NCI-H2081 treated with DMSO at 0.1 percent for 48 hours (cell line): ENCODE results near the gene RHOT1.
A peak's percentile ranks its signal among the peaks of the same experiment; 100 is the strongest.
"Not testable (repeated sequence)": the region's sequence is repeated elsewhere in the genome, so short reads cannot be mapped to it uniquely, and the experiment has no call there.

Experiments used
- DNase-seq: peaks from one replicate; lab custom pipeline; 2025; lab: John Stamatoyannopoulos, UW

The RHOT1 gene

DNA sequence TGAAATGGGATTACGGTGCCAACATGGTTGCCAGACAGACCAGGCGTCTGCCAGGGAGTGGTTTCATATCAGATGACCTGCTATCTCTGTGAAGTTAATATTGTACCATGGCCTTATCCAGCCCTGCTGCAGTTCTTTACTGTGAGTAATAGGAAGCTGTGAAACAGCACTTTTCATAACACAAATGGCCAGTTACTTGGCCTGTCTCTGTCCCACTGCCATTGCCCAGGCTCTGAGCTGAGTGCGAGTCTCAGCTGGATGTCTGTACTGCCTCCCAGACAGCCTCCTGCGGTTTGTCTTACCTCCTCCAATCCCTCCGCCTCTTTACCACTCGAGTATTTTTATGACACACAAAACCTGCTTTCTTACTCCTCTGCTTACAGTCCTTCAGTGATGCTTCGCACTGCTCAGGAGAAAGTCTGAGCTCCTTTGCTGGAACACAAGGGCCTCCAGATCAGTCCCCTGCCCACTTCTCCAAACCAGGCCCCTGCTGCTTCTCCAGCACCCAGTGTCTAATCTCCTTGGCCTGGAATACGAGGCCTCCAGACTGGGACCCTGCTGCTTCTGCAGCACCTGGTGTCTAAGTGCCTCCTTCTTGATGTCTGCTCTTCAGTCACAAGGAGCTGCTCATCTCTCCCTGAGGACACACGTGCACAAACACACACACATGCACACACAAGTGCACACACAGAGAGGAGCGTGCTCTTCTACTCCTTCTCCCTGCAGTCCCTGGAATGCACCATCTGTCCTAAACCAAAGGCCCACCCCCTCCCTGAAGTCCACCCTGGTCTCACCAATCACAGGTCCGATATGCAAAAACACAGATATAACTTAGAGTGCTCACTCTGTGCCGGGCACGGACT lies 17.1 kb upstream of the RHOT1 start:
- no peak for DNase-seq

DNA sequence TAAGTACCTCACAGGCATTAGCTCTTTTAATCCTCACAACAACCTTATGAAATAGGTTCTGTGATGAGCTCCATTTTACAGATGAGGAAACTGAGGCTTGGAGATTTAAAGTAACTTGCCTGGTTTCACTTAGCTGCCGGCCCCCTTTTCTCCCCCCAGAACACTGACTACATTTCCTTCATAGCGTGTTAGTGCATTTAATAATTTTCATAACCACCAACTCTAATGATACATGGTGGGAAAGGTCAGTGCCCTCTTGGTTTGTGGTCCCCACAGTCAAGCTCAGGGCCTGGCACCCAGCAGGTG lies 16.5 kb upstream of the RHOT1 start:
- DNase-seq = no peak

DNA sequence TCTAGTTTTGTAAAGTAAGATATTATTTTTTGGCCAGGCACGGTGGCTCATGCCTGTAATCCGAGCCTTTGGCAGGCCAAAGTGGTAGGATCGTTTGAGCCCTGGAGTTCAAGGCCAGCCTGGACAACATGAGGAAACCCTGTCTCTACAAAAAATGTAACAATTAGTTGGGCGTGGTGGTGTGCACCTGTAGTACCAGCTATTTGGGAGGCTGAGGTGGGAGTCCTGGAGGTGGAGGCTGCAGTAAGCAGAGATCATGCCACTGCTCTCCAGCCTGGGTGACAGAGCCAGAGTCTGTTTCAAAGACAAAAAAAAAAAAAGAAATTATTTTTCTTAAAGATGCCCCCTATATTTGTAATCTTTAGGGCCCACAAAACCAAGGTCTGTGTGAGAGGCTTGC lies 16.0 kb upstream of the RHOT1 start:
- DNase-seq = no peak

DNA sequence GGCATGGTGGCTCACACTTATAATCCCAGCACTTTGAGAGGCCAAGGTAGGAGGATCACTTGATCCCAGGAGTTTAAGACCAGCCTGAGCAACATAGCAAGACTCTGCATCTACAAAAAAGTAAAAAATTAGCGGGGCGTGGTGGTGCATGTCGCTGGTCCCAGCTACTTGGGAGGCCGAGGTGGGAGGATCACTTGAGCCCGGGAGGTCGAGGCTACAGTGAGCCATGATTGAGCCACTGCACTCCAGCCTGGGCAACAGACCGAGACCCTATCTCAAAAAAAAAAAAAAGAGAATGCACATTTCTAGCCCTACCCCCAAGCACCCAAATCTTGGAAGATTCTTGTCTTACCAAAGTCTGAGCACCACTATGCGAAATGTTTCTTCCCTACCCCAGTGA lies 15.6 kb upstream of the RHOT1 start:
- no peak for DNase-seq

DNA sequence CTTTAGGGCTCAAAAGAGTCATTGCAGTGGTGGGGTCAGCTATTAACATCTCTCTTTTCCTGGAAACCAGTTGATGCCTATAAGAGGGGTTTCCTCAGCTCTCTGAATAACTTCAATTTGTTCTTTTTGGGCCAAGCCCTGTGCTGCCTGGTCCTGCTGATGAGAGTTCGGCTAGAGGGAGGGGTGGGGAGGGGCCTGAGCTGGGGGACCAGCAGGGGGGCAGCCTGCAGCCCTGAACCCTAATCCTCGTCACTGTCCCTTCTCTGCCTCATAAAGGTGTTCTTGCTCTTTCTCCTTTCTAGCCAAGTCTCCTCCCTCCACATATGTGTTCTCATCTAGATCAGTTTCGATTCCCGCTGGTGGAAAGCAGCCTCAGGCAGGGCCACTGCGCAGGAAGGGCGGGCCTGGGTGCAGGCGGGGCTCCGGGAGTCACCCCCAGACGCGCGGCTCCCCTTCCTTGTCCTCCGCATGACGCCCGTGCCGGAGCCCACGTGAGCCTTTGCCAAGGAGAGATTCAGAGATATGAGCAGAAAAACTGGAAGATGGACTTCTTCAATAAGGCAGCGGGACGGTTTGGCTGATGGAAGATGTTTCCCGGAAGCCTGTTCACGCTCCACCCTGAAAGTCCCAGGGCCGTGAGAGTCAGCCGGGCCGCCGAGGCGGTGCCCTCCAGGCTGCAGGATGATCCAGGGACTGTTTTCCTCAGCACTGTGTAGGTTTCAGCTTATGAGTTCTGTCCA lies 15.0 kb upstream of the RHOT1 start:
- DNase-seq = peak; percentile 18

DNA sequence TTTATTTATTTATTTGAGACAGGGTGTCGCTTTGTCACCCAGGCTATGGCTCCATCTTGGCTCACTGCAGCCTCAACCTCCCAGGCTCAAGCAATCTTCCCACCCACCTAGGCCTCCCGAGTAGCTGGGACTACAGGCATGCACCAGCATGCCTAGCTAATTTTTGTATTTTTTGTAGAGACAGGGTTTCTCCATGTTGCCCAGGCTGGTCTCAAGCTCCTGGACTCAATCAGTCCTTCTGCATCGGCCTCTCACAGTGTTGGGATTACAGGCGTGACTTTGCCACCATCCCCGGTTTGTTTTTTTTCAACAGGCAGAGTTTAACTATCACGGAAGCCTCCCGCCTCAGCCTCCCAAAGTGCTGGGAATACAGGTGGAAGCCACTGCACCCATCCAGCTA lies 13.8 kb upstream of the RHOT1 start:
- peak; percentile 5 for DNase-seq

DNA sequence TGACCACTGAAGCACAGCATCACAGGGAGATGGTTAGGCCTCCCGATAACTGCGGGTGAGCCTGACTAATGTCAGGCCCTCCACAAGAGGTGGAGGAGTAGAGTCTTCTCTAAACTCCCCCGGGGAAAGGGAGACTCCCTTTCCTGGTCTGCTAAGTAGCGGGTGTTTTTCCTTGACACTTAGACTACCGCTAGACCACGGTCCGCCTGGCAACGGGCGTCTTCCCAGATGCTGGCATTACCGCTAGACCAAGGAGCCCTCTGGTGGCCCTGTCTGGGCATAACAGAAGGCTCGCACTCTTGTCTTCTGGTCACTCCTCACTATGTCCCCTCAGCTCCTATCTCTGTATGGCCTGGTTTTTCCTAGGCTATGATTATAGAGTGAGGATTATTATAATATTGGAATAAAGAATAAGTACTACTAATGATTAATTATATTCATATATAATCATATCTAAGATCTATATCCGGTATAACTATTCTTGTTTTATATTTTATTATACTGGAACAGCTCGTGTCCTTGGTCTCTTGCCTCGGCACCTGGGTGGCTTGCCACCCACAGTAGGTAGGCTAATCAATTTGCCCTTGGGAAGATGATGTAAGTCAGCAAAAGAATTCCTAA lies 6.7 kb upstream of the RHOT1 start:
- not testable (repeated sequence) for DNase-seq

DNA sequence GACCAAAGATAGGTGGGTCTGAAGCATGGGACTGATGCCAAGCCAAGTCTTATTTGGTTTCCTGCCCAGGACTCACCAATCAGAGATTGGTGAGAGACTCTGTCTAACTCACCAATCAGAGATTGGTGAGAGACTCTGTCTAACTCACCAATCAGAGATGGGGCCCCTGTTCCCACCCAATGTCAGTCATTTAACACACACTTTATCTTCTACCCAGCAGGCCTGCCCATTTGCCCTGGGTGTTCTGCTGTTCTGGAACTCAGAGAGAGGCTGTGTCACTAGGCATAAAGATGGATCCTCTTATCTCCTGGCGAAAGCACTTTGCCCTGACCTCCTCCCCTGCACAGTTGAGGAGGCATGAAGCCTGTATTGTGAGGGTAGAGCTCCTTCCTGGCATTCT lies 5.4 kb upstream of the RHOT1 start:
- DNase-seq = no peak

DNA sequence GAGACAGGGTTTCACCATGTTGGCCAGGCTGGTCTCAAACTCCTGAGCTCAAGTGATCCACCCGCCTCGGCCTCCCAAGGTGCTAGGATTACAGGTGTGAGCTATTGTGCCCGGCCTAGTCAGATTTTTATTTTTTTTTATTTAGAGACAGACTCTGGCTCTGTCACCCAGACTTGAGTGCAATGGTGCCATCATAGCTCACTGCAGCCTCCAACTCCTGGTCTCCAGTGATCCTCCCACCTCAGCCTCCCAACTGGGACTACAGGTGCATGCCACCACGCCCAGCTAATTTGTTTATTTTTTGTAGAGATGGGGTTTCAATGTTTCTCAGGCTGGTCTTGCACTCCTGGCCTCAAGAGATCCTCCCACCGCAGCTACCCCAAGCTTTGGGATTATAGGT lies 2.8 kb upstream of the RHOT1 start:
- DNase-seq = not testable (repeated sequence)

DNA sequence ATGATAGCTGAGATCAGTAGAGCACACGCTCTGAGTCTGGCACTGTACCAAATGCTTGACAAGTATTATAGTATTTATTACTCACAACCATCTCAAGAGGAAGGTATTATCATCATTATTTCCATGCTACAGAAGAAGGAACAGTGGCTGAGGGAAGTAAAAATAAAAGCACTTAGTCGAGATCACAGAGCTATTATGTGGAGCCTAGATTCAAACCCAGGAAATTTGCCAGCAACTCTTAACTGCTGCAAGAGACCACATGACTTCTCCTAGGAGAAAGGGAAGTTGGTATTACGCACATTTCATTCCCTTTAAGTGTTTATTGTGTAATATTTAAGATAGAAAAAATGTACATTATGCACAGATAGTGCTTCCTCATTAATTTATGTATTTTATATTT lies 1.0 kb upstream of the RHOT1 start:
- peak; percentile 22 for DNase-seq

DNA sequence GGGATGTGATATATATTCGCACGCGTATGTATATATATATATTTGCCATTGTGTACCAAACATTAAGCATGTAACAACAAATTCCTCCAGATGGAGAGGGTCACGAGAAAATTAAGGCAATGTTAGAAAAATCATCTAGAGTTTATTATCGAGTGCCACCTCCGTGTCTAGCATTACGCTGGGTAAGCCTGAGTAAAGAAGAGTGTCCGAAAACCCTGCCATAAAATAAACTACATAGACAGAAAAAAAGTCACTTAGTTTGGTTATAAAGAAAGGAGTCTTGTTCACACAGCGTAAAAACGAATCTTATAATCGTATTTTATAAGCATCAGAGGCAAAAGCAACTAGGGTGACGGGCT lies 644 bp upstream of the RHOT1 start:
- no peak for DNase-seq

DNA sequence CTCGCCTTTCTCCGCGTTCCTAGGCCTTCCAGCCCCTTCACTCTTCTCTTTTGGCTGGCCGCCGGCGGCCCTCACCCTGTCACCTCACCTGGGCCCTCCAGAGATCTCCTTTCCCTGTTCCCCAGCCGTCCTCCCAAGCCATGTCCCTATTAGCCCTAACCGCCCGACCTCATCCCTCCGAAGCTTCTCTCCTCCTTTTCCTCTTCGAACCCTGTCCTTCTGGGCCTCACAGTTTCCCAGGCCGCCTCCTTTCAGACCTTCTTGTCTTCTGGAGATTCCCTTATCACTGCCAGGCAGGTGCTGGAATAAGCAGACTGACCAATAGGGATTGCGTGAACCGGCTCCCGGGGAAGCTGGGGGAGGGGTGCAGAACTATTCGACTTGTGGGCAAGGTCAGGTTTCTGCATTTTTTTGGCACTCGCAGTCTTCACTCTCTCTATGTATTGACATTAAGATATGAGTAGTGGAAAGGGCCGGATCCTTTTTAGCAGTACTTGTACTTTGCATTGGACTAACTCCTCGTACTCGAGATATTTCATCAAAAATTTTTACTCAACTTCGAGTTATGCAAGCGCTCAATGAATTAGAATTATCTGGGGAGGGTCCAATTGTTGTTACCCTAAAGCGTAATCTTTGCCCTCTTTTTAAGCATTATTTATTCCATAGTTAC lies 690 bp downstream of the RHOT1 start:
- DNase-seq = no peak

DNA sequence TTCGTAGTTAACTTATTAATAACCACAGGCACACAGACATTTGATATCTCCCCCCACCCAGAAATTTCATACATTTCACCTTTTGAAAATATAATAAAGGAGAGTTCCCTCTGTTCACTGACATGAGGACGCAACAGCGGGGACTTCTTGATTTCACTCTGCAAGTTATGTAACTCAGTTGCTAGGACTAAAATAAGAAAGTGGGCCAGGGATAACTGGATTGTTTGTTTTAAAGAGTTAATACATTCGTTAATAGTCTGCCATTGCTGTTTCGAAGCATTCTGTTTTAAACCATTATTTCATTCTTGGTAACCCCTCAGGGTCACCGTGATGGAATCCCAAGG lies 1.2 kb downstream of the RHOT1 start:
- no peak for DNase-seq

DNA sequence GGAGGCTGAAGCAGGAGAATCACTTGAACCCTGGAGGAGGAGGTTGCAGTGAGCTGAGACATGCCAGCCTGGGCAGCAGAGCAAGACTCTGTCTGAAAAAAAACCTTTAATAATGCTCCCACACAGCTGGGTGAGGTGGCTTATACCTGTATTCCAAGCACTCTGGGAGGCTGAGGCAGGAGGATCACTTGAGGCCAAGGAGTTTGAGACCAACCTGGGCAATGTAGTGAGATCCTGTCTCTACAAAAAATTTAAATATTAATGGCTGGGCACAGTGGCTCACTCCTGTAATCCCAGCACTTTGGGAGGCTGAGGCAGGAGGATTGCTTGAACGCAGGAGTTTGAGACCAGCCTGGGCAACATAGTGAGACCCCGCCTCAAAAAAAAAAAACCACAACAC lies 2.1 kb downstream of the RHOT1 start:
- not testable (repeated sequence) for DNase-seq

DNA sequence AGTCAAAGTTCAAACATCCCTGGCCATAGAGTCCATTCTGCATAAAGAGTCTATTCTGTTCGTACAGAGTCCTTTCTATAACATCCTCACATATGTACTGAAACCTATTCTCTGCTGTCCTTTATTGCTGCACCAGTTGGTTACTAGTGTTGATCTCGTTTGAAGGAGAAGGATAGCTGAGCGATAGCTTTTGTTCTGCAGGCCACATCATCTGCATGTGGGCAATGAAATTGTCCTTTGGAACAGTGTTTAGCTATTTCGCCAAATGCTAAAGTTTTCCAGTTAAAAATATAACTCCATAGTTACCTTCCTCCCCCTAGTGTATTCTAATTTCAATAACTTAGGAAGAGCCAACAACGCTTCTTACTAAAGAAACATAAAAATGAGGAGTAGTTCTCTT lies 6.0 kb downstream of the RHOT1 start:
- no peak for DNase-seq

DNA sequence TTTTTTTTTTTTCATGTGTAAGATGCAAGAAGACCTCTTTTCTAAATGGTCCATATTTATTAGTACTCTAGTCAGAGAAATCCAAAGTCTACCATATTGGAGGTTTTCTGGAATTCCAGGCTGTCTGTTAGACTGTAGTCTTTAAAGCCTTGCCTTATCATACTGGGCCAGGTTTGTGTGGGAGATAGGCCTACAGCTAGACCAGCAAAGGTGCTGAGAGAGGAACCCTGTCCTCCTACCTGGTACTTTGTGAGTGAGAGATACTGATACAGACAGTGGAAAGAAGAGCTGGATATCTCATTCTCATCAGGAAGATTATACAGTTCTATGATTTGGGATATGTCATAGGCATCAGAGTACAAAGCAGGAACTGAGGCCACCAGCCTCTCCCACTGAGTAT lies 8.1 kb downstream of the RHOT1 start:
- DNase-seq = no peak

DNA sequence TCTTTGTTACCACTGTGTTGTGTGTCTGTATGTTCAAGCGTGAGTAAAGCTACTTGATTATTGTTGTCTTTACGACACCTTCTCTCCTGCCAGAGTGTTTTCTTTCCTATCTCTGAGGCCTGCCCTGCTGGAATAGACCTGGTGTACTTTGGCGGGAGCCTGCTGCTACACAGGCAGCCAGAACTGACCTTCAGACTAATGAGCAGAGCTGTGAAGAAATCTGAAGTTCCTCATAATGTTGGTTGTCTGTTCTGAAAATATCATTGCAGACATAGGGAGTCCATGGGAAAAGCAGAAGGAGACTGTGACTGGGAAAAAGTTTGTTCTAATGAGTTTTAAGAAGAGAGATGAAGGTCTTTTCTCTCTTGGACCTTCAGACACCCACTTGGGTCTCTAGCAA lies 9.8 kb downstream of the RHOT1 start:
- DNase-seq = no peak

DNA sequence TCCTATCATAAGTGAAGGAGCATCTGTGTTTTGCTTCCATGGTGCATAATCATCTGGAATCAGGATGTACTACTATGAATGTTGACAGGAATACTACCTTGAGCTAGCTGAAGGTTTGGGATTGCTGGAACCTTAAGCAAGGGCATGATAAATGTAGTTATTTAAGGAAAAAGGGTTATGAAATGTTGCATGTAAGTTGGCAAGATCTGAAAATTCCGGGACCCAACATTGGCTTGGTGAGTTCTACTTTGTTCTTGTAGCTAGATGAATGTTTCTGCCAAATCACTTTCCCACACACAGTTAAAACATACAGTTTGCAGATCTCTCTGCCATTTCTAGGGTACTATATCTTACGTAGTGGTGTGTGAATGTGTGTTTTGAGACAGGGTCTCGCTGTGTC lies 13.6 kb downstream of the RHOT1 start:
- DNase-seq = no peak

DNA sequence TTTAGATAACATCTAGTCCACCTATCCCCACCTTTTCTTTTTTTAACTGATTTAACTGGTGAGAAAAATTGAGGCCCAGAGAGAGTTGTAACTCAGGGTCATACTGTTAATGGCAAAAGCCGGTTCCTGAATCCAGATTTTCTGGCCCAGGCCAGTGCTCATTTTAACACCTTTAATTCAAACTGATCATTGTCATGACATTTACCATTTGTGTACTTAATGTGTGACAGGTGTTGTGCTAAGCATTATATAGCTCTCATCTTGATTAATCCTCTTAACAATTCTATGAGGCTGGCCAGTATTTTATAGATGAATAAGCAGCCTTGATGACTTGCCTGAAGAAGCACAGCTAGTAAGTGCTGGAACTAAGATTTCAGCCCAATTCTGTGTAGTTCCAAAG lies 14.4 kb downstream of the RHOT1 start:
- no peak for DNase-seq

DNA sequence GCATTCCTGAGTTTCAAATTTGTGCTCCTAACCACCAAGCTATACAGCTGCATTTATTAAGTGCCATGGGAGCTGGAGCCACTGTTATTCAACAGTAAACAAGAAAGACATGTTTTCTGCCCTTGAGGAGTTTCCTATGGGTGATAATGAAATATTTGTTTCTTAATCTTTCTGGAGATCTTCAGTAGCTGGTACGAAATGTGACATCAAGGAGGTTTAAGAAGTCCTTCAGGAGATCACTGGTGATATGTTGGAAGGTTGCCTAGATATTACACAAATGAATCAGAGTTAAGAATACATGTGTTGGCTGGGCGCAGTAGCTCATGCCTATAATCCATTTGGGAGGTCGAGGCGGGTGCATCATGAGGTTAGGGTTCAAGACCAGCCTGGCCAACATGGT lies 14.9 kb downstream of the RHOT1 start:
- no peak for DNase-seq

DNA sequence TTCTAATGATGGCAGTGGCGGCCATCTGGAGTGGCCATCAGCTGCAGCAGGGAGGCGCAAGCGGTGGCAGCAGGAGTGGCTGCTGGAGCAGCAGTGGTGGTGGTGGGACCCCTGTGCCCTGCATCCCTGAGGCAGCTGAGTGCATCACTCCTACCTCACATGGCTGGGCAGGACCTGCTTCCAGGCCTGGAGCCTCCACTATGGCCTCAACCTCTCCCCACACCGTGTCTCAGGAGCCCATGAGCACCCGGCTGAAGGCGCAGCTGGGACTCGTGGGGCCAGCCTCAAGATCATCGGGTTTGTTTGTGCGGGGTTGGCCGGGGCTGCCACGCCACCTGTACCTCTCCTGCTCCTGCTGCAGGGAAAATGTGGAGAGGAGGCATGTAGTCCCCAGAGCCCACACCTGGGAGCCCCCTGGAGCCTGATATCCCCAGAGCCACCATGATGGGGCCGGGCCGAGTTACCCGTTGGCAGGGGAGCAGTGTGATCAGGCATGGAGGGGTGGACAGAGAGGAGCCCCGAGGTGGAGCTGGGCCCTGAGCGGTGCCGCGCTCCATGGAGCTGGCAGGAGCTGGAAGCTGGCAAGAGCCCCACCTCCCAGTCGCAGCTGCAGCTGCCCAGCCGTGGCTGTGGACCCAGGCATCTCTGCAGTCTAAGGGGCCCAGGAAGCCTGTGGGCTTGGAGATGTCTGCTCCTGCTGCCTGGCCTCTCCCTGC lies 16.7 kb downstream of the RHOT1 start:
- DNase-seq = no peak
